Fibroblast of lung (primary cell): Measurements from ENCODE around the gene RNF150.

Experiments used
- EZH2 ChIP-seq: IDR thresholded peaks from 2 replicates; pipeline ENCODE4 v1.5.1; 2012; ENCODE audit warnings: low read length, control low read depth, mild to moderate bottlenecking; ENCODE audit errors: missing control alignments
- TF ChIP-seq, protein P1 (sequence below), 2 donors: IDR thresholded peaks in 1 of 2; conservative IDR thresholded peaks in 1 of 2; 1 replicate in 1 of 2; 2 replicates in 1 of 2; pipeline ENCODE4 v1.5.1; 2011 to 2012; ENCODE audit warnings: low read length in 2 of 2, control low read depth in 1 of 2, inconsistent platforms in 1 of 2, low read depth in 1 of 2, mild to moderate bottlenecking in 1 of 2

DNA sequence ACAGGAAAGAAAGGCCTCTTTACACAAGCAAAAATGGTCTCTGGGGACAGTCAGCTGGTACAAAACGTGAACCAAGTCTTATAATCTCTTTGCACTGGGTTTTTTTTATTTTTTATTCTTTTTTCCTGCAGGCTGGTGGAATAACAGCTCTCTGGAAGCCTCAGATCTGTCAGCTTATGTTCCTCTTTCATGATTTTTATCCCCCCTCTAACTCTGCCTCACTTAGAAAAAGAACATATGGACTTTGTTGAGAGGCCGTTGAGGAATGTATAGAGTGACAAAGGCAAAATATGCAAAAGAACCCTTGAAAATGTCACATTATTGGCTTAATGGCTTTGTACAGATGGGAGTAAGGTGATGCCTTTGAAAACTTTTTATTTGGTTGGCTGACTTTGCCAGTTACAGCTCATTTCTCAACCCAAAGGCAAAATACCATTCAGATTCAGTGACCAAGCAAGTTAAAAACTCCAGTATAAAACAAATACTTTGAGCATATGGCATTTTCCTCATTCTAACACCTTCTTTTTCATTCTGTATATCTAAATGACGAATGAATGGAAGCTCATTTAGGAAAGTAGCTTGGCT is 111.1 kb downstream of the RNF150 start:
- TF ChIP-seq, protein P1, sequence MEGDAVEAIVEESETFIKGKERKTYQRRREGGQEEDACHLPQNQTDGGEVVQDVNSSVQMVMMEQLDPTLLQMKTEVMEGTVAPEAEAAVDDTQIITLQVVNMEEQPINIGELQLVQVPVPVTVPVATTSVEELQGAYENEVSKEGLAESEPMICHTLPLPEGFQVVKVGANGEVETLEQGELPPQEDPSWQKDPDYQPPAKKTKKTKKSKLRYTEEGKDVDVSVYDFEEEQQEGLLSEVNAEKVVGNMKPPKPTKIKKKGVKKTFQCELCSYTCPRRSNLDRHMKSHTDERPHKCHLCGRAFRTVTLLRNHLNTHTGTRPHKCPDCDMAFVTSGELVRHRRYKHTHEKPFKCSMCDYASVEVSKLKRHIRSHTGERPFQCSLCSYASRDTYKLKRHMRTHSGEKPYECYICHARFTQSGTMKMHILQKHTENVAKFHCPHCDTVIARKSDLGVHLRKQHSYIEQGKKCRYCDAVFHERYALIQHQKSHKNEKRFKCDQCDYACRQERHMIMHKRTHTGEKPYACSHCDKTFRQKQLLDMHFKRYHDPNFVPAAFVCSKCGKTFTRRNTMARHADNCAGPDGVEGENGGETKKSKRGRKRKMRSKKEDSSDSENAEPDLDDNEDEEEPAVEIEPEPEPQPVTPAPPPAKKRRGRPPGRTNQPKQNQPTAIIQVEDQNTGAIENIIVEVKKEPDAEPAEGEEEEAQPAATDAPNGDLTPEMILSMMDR (conservative IDR thresholded peaks at IDR 0.05 in 1 of 2, IDR thresholded peaks at IDR 0.05 in 1 of 2; ENCODE audit: low read depth in 1 of 2, low read length in 2 of 2): no peak
- TF ChIP-seq EZH2: no peak
